Left forelimb (tissue), 1 donor: Measurements from ENCODE around the gene PIANP.
"Not testable (repeated sequence)": the region's sequence is repeated elsewhere in the genome, so short reads cannot be mapped to it uniquely, and the experiment has no call there.

Source experiments
- DNase-seq: peaks from one replicate; pipeline ENCODE4 v3.0.0-alpha.2; 2018; ENCODE audit warnings: low spot score

Gene PIANP

GRCh38 chr12:6708351-6708750 lies 7.7 kb upstream of the PIANP start:
- not testable (repeated sequence) for DNase-seq

- no peak for DNase-seq
These were observed 3.0 kb upstream of the PIANP start for GRCh38 chr12:6703631-6704030.

- DNase-seq = no peak
These were observed 608 bp upstream of the PIANP start for GRCh38 chr12:6701078-6701768.

- DNase-seq = no peak
These were observed 498 bp downstream of the PIANP start for GRCh38 chr12:6699989-6700645.

- DNase-seq = no peak
These were observed 1.2 kb downstream of the PIANP start for GRCh38 chr12:6699259-6699988.

GRCh38 chr12:6698352-6699046 lies 2.1 kb downstream of the PIANP start:
- no peak for DNase-seq

- no peak for DNase-seq
These were observed 2.8 kb downstream of the PIANP start for GRCh38 chr12:6697584-6698351.

GRCh38 chr12:6696690-6697583 lies 3.7 kb downstream of the PIANP start:
- no peak for DNase-seq

GRCh38 chr12:6695313-6696045 lies 5.1 kb downstream of the PIANP start:
- no peak for DNase-seq

- no peak for DNase-seq
These were observed 5.9 kb downstream of the PIANP start for GRCh38 chr12:6694701-6695100.

- no peak for DNase-seq
These were observed 6.7 kb downstream of the PIANP start for GRCh38 chr12:6693832-6694355.

GRCh38 chr12:6692888-6693287 lies 7.7 kb downstream of the PIANP start:
- no peak for DNase-seq

GRCh38 chr12:6691473-6691872 lies 9.1 kb downstream of the PIANP start:
- no peak for DNase-seq

GRCh38 chr12:6688999-6689882 lies 11.4 kb downstream of the PIANP start, which contains the start of gene ZNF384:
ZNF384 (minus strand) TSS chr12:6689375; CDS start chr12:6679520, 9,855 bp downstream.
- DNase-seq = peak; percentile 97

GRCh38 chr12:6688543-6688998 lies 12.0 kb downstream of the PIANP start:
- DNase-seq = no peak

GRCh38 chr12:6685814-6686213 lies 14.8 kb downstream of the PIANP start:
- DNase-seq = no peak

GRCh38 chr12:6684609-6685008 lies 16.0 kb downstream of the PIANP start:
- no peak for DNase-seq

- DNase-seq = no peak
These were observed 23.7 kb downstream of the PIANP start for GRCh38 chr12:6676962-6677361.
